Neural cell (in vitro differentiated cells): ENCODE data around the gene IFNA21. TPM values are rescaled to one million over a fixed set of nuclear protein-coding genes. Genes with fewer than 3 reads are reported as not detected.
"Not testable (repeated sequence)": the region's sequence is repeated elsewhere in the genome, so short reads cannot be mapped to it uniquely, and the experiment has no call there.

Experiments used
- H2AFZ ChIP-seq: fragments of 200-600, 300-800 bp; sonication (generic), shearing (Covaris generic); 2 replicates; pipeline ENCODE4 v1.6.0; 2014; ENCODE audit warnings: low read depth, mild to moderate bottlenecking, antibody characterized with exemption, low read length, moderate library complexity
- H3F3A ChIP-seq: fragments of 200-600 bp; shearing (Covaris generic); 2 replicates; pipeline ENCODE4 v1.6.1; 2016; ENCODE audit warnings: mild to moderate bottlenecking, moderate library complexity, mixed read lengths, antibody characterized with exemption, low read length; ENCODE audit not compliant: insufficient read depth, poor library complexity, severe bottlenecking
- H3K27ac ChIP-seq: fragments of 200-600, 300-800 bp; sonication (generic), shearing (Covaris generic); 2 replicates; pipeline ENCODE4 v1.5.1; 2014; ENCODE audit warnings: mild to moderate bottlenecking, low read length, moderate library complexity
- H3K27me3 ChIP-seq: fragments of 300-800, 200-600 bp; sonication (generic), shearing (Covaris generic); 2 replicates; pipeline ENCODE4 v1.6.0; 2014; ENCODE audit warnings: mild to moderate bottlenecking, low read depth, low read length, moderate library complexity; ENCODE audit not compliant: insufficient read depth
- H3K36me3 ChIP-seq: fragments of 300-800, 200-600 bp; sonication (generic), shearing (Covaris generic); 2 replicates; pipeline ENCODE4 v1.5.1; 2014; ENCODE audit warnings: mild to moderate bottlenecking, antibody characterized with exemption, low read length, moderate library complexity; ENCODE audit not compliant: insufficient read depth
- H3K4me2 ChIP-seq: fragments of 300-800, 200-600 bp; sonication (generic), shearing (Covaris generic); 2 replicates; pipeline ENCODE4 v1.6.0; 2014; ENCODE audit warnings: mild to moderate bottlenecking, low read length
- H3K4me3 ChIP-seq: fragments of 300-800, 200-600 bp; sonication (generic), shearing (Covaris generic); 2 replicates; pipeline ENCODE4 v1.5.1; 2014; ENCODE audit warnings: mild to moderate bottlenecking, low read length, moderate library complexity
- H3K79me2 ChIP-seq: fragments of 200-600 bp; shearing (Covaris generic); replicated peaks from 2 replicates; pipeline ENCODE4 v1.6.0; 2014; ENCODE audit warnings: mild to moderate bottlenecking, low read length, moderate library complexity; ENCODE audit not compliant: insufficient read depth
- H3K9ac ChIP-seq: fragments of 300-800, 200-600 bp; sonication (generic), shearing (Covaris generic); 2 replicates; pipeline ENCODE4 v1.6.1; 2016; ENCODE audit warnings: mild to moderate bottlenecking, low read length, mixed read lengths
- H3K9me2 ChIP-seq: fragments of 200-600 bp; shearing (Covaris generic); 2 replicates; pipeline ENCODE4 v1.6.1; 2016; ENCODE audit warnings: mild to moderate bottlenecking, low read length, mixed read lengths; ENCODE audit not compliant: insufficient read depth
- H3K9me3 ChIP-seq: fragments of 200-600, 300-800 bp; sonication (generic), shearing (Covaris generic); 2 replicates; pipeline ENCODE4 v1.6.1; 2016; ENCODE audit warnings: mild to moderate bottlenecking, mixed run types, low read length, moderate library complexity, mixed read lengths
- H4K20me1 ChIP-seq: fragments of 200-600 bp; shearing (Covaris generic); 2 replicates; pipeline ENCODE4 v1.6.1; 2016; ENCODE audit warnings: mild to moderate bottlenecking, mixed run types; ENCODE audit not compliant: insufficient read depth
- CTCF ChIP-seq: fragments of 450-650 bp; IDR thresholded peaks from 2 replicates; pipeline ENCODE4 v1.5.1; 2014; ENCODE audit warnings: antibody characterized with exemption, mild to moderate bottlenecking, moderate library complexity; ENCODE audit not compliant: poor library complexity, severe bottlenecking
- EP300 ChIP-seq: fragments of 450-650 bp; conservative IDR thresholded peaks from 2 replicates; pipeline ENCODE4 v1.6.1; 2014; ENCODE audit warnings: antibody characterized with exemption, mild to moderate bottlenecking, moderate library complexity; ENCODE audit not compliant: poor library complexity, severe bottlenecking
- EZH2 ChIP-seq: fragments of 200-600, 300-800 bp; shearing (Covaris generic), sonication (generic); IDR thresholded peaks from 2 replicates; pipeline ENCODE4 v1.6.1; 2014; ENCODE audit warnings: antibody characterized with exemption, low read length, borderline replicate concordance, mild to moderate bottlenecking; ENCODE audit not compliant: insufficient read depth, poor library complexity, severe bottlenecking
- MXI1 ChIP-seq: fragments of 450-650 bp; conservative IDR thresholded peaks from 2 replicates; pipeline ENCODE4 v1.6.1; 2014; ENCODE audit warnings: antibody characterized with exemption, mild to moderate bottlenecking; ENCODE audit not compliant: poor library complexity, severe bottlenecking
- POLR2AphosphoS5 ChIP-seq: IDR thresholded peaks from 2 replicates; pipeline ENCODE4 v1.6.1; 2012
- RAD21 ChIP-seq: fragments of 450-650 bp; conservative IDR thresholded peaks from 2 replicates; pipeline ENCODE4 v1.6.1; 2014; ENCODE audit warnings: antibody characterized with exemption, mild to moderate bottlenecking, moderate library complexity
- SMC3 ChIP-seq: fragments of 450-650 bp; conservative IDR thresholded peaks from 2 replicates; pipeline ENCODE4 v1.6.1; 2014; ENCODE audit warnings: antibody characterized with exemption, mild to moderate bottlenecking, moderate library complexity; ENCODE audit not compliant: poor library complexity
- TAF1 ChIP-seq: IDR thresholded peaks from 2 replicates; pipeline ENCODE4 v1.6.1; 2012; ENCODE audit warnings: low read depth
- polyA minus RNA-seq: library from RNA; depleted of rRNA, polyadenylated mRNA; stranded (reverse); fragments of >200 nt; gene quantifications from 2 replicates; pipeline ENCODE4 v1.2.3, GENCODE V29; 2014
- polyA plus RNA-seq: library from polyadenylated mRNA; depleted of rRNA; stranded (reverse); fragments of >200 nt; gene quantifications from 2 replicates; pipeline ENCODE4 v1.2.3, GENCODE V29; 2014
- TF ChIP-seq, protein P1 (sequence below): IDR thresholded peaks from 2 replicates; pipeline ENCODE4 v1.6.1; 2012; ENCODE audit warnings: borderline replicate concordance

IFNA21 gene
- polyA plus RNA-seq (not detected in 2 replicates), polyA minus RNA-seq (not detected in 2 replicates)

- H3K4me3 ChIP-seq, H3K9me3 ChIP-seq, H3K27me3 ChIP-seq, H3K9me2 ChIP-seq, H3F3A ChIP-seq, H3K36me3 ChIP-seq, H3K4me2 ChIP-seq, H3K27ac ChIP-seq, H2AFZ ChIP-seq, H4K20me1 ChIP-seq, H3K79me2 ChIP-seq, H3K9ac ChIP-seq: not testable (repeated sequence)
These were observed at the start of gene IFNA21 for GRCh38 chr9:21166560-21166959. IFNA21 (minus strand) TSS chr9:21166660; CDS start chr9:21166612, 48 bp downstream.

DNA sequence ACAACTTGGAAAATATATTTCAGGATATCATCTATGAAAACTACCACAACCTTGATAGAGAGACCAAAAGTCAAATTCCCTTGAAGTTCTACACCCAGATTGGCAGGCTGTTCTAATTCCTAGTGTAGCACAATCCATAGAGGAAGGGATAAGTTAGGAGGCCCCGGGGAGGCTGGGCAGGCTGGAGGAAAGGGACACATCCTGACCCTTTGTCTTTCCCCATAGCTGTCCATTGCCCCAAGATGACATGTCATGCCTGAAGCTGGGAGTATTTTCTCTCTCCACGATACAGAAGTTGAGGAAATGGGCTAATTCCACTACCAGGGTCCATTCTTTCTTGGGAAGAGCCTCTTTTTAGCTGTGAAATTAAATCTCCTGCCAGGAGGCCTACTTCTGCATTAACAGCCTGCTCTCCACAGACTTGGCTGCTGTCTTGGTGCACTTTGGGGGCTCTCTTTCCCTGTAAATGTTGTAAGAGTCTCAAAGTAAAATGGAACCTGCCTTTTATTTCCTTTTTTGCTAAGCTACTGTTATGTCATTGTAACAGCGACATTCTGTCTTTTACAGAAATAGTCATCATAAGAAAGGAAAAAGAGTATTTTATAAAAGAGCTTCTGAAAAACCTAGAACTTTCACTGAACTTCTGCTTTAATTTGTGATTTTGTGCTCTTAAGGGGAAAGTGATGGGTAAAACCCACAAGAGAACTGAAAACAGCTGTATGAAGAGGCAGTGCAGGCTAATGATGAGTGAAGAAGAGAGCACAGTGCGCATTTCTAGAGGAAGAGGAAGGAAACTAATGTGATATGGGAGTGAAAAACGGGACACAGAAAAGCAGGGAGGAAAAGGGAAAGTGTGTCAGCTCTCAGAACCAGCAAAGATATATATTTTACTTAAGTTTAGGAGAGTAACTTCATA, 47.2 kb upstream of the IFNA21 start:
- not testable (repeated sequence) for H3K36me3 ChIP-seq, H3K9me2 ChIP-seq, H3K9ac ChIP-seq, H3K27ac ChIP-seq, H4K20me1 ChIP-seq, H3K79me2 ChIP-seq, H3K4me2 ChIP-seq, H3K4me3 ChIP-seq, H2AFZ ChIP-seq, H3K27me3 ChIP-seq, H3K9me3 ChIP-seq, H3F3A ChIP-seq

DNA sequence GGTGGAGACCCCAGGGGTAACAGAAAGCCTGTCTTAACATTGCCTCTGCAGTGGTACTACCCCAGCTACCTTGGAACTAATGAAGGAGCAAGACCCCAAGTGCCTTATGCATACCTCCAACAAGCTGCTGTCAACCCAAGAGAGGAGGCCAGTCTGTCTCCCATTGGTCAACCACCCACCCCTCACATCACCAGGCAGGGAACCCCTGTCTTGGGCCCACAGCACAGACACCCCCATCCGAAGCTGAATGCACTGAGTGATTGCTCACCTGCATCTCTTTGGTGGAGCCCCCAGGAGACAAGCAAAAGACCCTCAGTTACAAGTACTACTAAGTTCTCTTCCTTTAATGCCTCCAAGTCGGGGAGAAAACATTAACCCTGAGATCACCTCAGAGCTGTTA, 45.7 kb upstream of the IFNA21 start:
- H3K9me2 ChIP-seq, H4K20me1 ChIP-seq, H3K27ac ChIP-seq, H3K79me2 ChIP-seq, H3F3A ChIP-seq, H3K27me3 ChIP-seq, H3K4me3 ChIP-seq, H3K9ac ChIP-seq, H3K36me3 ChIP-seq, H3K9me3 ChIP-seq, H2AFZ ChIP-seq, H3K4me2 ChIP-seq: not testable (repeated sequence)

DNA sequence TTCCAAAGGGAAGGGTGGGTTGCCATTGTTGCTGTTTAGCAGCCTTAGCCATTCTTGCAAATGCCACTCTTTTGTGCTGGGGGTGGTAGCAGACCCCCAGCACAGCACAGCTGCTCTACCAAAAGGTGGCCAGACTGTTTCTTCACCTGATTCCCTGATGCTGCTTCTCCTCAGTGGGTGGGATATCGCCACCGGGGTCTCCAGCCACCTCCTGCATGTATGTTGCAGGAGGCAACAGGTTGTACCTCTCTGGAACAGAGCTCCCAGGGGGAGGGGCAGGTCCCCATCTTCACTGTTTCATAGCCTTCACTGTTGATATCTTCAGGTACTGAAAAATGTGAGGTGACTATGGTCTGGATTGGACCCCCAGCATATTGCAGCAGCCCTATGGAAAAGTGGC, 44.3 kb upstream of the IFNA21 start:
- not testable (repeated sequence) for H3K27ac ChIP-seq, H3F3A ChIP-seq, H4K20me1 ChIP-seq, H3K4me3 ChIP-seq, H3K79me2 ChIP-seq, H3K9me3 ChIP-seq, H3K9me2 ChIP-seq, H3K27me3 ChIP-seq, H2AFZ ChIP-seq, H3K36me3 ChIP-seq, H3K9ac ChIP-seq, H3K4me2 ChIP-seq

DNA sequence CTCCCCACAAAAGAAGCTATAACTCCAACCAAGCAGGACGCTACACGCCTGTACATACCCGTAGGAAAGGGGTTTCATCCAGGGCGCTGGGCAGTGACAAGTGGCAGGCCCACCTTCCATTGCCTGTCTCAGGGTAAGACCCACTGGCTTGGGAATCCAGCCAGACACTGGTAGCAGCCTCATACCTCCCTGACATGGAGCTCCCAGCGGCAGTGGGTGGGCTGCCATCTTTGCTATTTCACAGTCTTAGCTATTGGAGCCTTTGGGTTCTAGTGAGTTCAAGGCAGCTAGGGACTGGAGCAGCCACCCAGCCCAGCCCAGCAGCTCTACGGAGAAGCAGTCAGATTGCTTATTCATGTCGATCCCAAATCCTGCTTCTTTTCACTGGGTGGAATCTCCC, 43.9 kb upstream of the IFNA21 start:
- no peaks in the 10 kb centered on the region for H3F3A ChIP-seq
- no peaks in the 10 kb centered on the region for H3K27me3 ChIP-seq
- TF ChIP-seq SMC3 (no peak), EZH2 (no peak), TAF1 (no peak), RAD21 (no peak), MXI1 (no peak), POLR2AphosphoS5 (no peak), CTCF (no peak), EP300 (no peak)
- TF ChIP-seq, protein P1, sequence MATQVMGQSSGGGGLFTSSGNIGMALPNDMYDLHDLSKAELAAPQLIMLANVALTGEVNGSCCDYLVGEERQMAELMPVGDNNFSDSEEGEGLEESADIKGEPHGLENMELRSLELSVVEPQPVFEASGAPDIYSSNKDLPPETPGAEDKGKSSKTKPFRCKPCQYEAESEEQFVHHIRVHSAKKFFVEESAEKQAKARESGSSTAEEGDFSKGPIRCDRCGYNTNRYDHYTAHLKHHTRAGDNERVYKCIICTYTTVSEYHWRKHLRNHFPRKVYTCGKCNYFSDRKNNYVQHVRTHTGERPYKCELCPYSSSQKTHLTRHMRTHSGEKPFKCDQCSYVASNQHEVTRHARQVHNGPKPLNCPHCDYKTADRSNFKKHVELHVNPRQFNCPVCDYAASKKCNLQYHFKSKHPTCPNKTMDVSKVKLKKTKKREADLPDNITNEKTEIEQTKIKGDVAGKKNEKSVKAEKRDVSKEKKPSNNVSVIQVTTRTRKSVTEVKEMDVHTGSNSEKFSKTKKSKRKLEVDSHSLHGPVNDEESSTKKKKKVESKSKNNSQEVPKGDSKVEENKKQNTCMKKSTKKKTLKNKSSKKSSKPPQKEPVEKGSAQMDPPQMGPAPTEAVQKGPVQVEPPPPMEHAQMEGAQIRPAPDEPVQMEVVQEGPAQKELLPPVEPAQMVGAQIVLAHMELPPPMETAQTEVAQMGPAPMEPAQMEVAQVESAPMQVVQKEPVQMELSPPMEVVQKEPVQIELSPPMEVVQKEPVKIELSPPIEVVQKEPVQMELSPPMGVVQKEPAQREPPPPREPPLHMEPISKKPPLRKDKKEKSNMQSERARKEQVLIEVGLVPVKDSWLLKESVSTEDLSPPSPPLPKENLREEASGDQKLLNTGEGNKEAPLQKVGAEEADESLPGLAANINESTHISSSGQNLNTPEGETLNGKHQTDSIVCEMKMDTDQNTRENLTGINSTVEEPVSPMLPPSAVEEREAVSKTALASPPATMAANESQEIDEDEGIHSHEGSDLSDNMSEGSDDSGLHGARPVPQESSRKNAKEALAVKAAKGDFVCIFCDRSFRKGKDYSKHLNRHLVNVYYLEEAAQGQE, result no peak
- H3K4me2 ChIP-seq, result no peak overlapping the region
- no peaks in the 10 kb centered on the region for H3K9me3 ChIP-seq
- no peaks in the 10 kb centered on the region for H4K20me1 ChIP-seq
- no peak overlapping the region for H3K4me3 ChIP-seq
- H3K36me3 ChIP-seq, result no peaks in the 10 kb centered on the region
- H2AFZ ChIP-seq, result no peak overlapping the region
- H3K27ac ChIP-seq, result no peak overlapping the region
- H3K79me2 ChIP-seq, result no peaks in the 10 kb centered on the region
- no peaks in the 10 kb centered on the region for H3K9me2 ChIP-seq
- H3K9ac ChIP-seq, result no peak overlapping the region
